ENCODE results near the gene PFDN2.

Gene PFDN2

DNA sequence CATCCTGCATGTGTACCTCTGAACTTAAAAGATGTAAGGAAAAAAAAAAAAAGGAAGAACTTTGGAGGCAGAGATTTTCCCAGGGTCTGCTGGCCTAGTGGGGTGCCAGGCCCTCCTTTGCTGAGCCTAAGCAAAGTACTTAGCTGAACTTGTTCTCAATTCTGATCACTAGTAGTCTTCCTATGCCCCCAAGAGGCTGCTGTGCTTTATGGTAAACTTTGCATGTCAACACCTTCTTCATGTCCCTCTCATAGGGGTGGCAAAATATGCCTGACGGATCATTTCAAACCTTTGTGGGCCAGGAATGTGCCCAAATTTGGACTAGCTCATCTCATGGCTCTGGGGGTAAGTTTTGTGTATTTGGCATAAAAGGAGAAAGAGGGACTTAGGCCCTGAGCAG is 40.0 kb upstream of the PFDN2 start (continued):
- TF ChIP-seq ZNF366 (tag by site-specific recombination; conservative IDR thresholded peaks at IDR 0.05) = no peak

- CTCF ChIA-PET = interaction anchor here (0.6 to 3.3 kb wide), 6 partner anchors 12 to 109 kb away, joined by 3 to 17 read pairs (median 4); partner anchors contain the start of genes NIT1, PFDN2 and PPOX
- Histone ChIP-seq H3K36me3 (ENCODE audit: control insufficient read depth in 2 of 2, insufficient read depth in 1 of 2, low read length in 2 of 2) (peaks cover 5 to 31% of the 10 kb centered on the region in 2 experiments; a peak in 2 of 3 replicates), H3K9me3 (ENCODE audit: control insufficient read depth, insufficient read depth, low read depth, low read length) (no peaks in the 10 kb centered on the region), H3K27ac (ENCODE audit: extremely low read depth, low read depth, low read length) (peak within 1 kb of the TSS; percentile 70), H3K4me1 (ENCODE audit: control insufficient read depth, insufficient read depth, low read length) (no peaks in the 10 kb centered on the region), H3K4me3 (ENCODE audit: low read depth, low read length) (peak within 1 kb of the TSS; percentile 89)
- POLR2A ChIA-PET = interaction anchor here (0.6 to 5.2 kb wide), 8 partner anchors 10 to 177 kb away, joined by 3 to 53 read pairs (median 6); partner anchors contain the start of genes DEDD, F11R, NDUFS2 and NIT1
- TF ChIP-seq KLF7 (tag by site-specific recombination; IDR thresholded peaks at IDR 0.05; ENCODE audit: borderline replicate concordance) (peak; percentile 90; the same call in 1 of the 2 replicates), BCL6B (tag by site-specific recombination; IDR thresholded peaks at IDR 0.05) (peak; percentile 51; the same call in 1 of the 2 replicates), ZFP37 (tag by site-specific recombination; IDR thresholded peaks at IDR 0.05) (peak; percentile 97), ZNF248 (tag by site-specific recombination; IDR thresholded peaks at IDR 0.05) (no peak), ZNF121 (tag by site-specific recombination; IDR thresholded peaks at IDR 0.05) (no peak), PATZ1 (tag by site-specific recombination; IDR thresholded peaks at IDR 0.05) (no peak; the same call in 1 of the 2 replicates), ZNF391 (tag by site-specific recombination; IDR thresholded peaks at IDR 0.05; ENCODE audit: borderline replicate concordance, low read depth) (peak; percentile 89; the same call in 1 of the 2 replicates), ZNF404 (tag by site-specific recombination; IDR thresholded peaks at IDR 0.05) (no peak), ZNF416 (tag by site-specific recombination; IDR thresholded peaks at IDR 0.05) (no peak), ZNF292 (tag by site-specific recombination; IDR thresholded peaks at IDR 0.05; ENCODE audit: borderline replicate concordance, low read depth) (no peak), ZNF23 (tag by site-specific recombination; IDR thresholded peaks at IDR 0.05; ENCODE audit: borderline replicate concordance) (no peak), ZNF843 (tag by site-specific recombination; IDR thresholded peaks at IDR 0.05) (peak; percentile 67; the same call in 1 of the 2 replicates), ZNF514 (tag by site-specific recombination; IDR thresholded peaks at IDR 0.05) (no peak), ZNF610 (tag by site-specific recombination; IDR thresholded peaks at IDR 0.05; ENCODE audit: borderline replicate concordance) (0 out of 2 replicates have a peak, but pooled peaks have one; percentile 30), TSHZ1 (tag by site-specific recombination; IDR thresholded peaks at IDR 0.05; ENCODE audit: borderline replicate concordance) (no peak), ZNF513 (tag by site-specific recombination; IDR thresholded peaks at IDR 0.05) (no peak; the same call in 1 of the 2 replicates), ZNF24 (tag by site-specific recombination; IDR thresholded peaks at IDR 0.05) (peak; percentile 86; the same call in 1 of the 2 replicates), ZNF701 (tag by site-specific recombination; IDR thresholded peaks at IDR 0.05) (no peak), ZNF140 (tag by site-specific recombination; IDR thresholded peaks at IDR 0.05) (no peak)
- TF ChIP-seq, protein P1, sequence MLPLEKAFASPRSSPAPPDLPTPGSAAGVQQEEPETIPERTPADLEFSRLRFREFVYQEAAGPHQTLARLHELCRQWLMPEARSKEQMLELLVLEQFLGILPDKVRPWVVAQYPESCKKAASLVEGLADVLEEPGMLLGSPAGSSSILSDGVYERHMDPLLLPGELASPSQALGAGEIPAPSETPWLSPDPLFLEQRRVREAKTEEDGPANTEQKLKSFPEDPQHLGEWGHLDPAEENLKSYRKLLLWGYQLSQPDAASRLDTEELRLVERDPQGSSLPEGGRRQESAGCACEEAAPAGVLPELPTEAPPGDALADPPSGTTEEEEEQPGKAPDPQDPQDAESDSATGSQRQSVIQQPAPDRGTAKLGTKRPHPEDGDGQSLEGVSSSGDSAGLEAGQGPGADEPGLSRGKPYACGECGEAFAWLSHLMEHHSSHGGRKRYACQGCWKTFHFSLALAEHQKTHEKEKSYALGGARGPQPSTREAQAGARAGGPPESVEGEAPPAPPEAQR (tag by site-specific recombination; IDR thresholded peaks at IDR 0.05) = 0 out of 2 replicates have a peak, but pooled peaks have one; percentile 29
- TF ChIP-seq, protein P2, sequence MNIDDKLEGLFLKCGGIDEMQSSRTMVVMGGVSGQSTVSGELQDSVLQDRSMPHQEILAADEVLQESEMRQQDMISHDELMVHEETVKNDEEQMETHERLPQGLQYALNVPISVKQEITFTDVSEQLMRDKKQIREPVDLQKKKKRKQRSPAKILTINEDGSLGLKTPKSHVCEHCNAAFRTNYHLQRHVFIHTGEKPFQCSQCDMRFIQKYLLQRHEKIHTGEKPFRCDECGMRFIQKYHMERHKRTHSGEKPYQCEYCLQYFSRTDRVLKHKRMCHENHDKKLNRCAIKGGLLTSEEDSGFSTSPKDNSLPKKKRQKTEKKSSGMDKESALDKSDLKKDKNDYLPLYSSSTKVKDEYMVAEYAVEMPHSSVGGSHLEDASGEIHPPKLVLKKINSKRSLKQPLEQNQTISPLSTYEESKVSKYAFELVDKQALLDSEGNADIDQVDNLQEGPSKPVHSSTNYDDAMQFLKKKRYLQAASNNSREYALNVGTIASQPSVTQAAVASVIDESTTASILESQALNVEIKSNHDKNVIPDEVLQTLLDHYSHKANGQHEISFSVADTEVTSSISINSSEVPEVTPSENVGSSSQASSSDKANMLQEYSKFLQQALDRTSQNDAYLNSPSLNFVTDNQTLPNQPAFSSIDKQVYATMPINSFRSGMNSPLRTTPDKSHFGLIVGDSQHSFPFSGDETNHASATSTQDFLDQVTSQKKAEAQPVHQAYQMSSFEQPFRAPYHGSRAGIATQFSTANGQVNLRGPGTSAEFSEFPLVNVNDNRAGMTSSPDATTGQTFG (tag by site-specific recombination; IDR thresholded peaks at IDR 0.05; ENCODE audit: borderline replicate concordance) = no peak
Observed at GRCh38 chr1:161153682-161154337, 36.0 kb upstream of the PFDN2 start, which contains the start of gene UFC1. TSS of gene UFC1 (plus strand) at chr1:161153978. CDS start at chr1:161153998, 20 bp downstream.

All from HEK293 (cell line).